PC-3 (cell line): Measurements from ENCODE around the gene AIRE. TPM values are rescaled to one million over a fixed set of nuclear protein-coding genes. Genes with fewer than 3 reads are reported as not detected.
"Not testable (repeated sequence)": the region's sequence is repeated elsewhere in the genome, so short reads cannot be mapped to it uniquely, and the experiment has no call there.

Experiments used
- ATAC-seq: fragments of 200-7000 bp; cut with Tn5 transposase; 2 replicates; pipeline ENCODE4 v1.9.1; 2020; ENCODE audit warnings: mild to moderate bottlenecking, moderate library complexity
- BruUV-seq: library from RNA; stranded (reverse); fragments of 400-500 nt; replicated peaks from 2 replicates; lab custom pipeline; 2021; lab: Mats Ljungman, UMichigan
- CTCF ChIA-PET: fragments of 300-600 bp; sonication (Branson Sonifier 250); formaldehyde crosslinking; loops from one replicate; lab custom pipeline; 2022; ENCODE audit warnings: antibody characterized with exemption; lab: Charles Lee
- POLR2A ChIA-PET: fragments of 300-600 bp; sonication (Branson Sonifier 250); formaldehyde crosslinking; loops from one replicate; lab custom pipeline; 2022; ENCODE audit warnings: antibody characterized with exemption; ENCODE audit not compliant: unreplicated experiment; lab: Charles Lee
- DNase-seq: peaks from one replicate; pipeline ENCODE4 v3.0.0-alpha.2; 2015
- H2AFZ ChIP-seq: fragments of 300-600 bp; sonication (generic); 2 replicates; pipeline ENCODE4 v1.6.0; 2016; ENCODE audit warnings: antibody characterized with exemption, low read length
- H3F3A ChIP-seq: fragments of 300-600 bp; sonication (generic); one replicate; pipeline ENCODE4 v1.6.0; 2017; ENCODE audit warnings: antibody characterized with exemption, low read length, control low read depth, mild to moderate bottlenecking; ENCODE audit not compliant: unreplicated experiment
- H3K27ac ChIP-seq: fragments of 300-600 bp; sonication (generic); 2 replicates; pipeline ENCODE4 v1.5.1; 2016; ENCODE audit warnings: mild to moderate bottlenecking, low read length
- H3K27me3 ChIP-seq: fragments of 300-600 bp; sonication (generic); 2 replicates; pipeline ENCODE4 v1.6.1; 2016; ENCODE audit warnings: low read length, mixed read lengths
- H3K36me3 ChIP-seq: fragments of 300-600 bp; sonication (generic); 2 replicates; pipeline ENCODE4 v1.6.1; 2016; ENCODE audit warnings: low read depth, mixed run types, low read length, mixed read lengths
- H3K4me1 ChIP-seq: fragments of 300-600 bp; sonication (generic); 2 replicates; pipeline ENCODE4 v1.5.1; 2016; ENCODE audit warnings: low read length; ENCODE audit not compliant: insufficient read depth
- H3K4me2 ChIP-seq: fragments of 300-600 bp; sonication (generic); 2 replicates; pipeline ENCODE4 v1.6.0; 2016; ENCODE audit warnings: low read length
- H3K4me3 ChIP-seq: fragments of 300-600 bp; sonication (generic); 2 replicates; pipeline ENCODE4 v1.5.1; 2016; ENCODE audit warnings: mild to moderate bottlenecking, low read length, mixed read lengths
- H3K79me2 ChIP-seq: fragments of 300-600 bp; sonication (generic); 2 replicates; pipeline ENCODE4 v1.6.1; 2017; ENCODE audit warnings: low read length, mixed read lengths
- H3K9ac ChIP-seq: fragments of 300-600 bp; sonication (generic); 2 replicates; pipeline ENCODE4 v1.6.0; 2016; ENCODE audit warnings: mild to moderate bottlenecking, low read length
- H3K9me2 ChIP-seq: fragments of 300-600 bp; sonication (generic); replicated peaks from 2 replicates; pipeline ENCODE4 v1.6.1; 2016; ENCODE audit warnings: mixed run types, low read length, mixed read lengths
- H3K9me3 ChIP-seq: fragments of 300-600 bp; sonication (generic); 2 replicates; pipeline ENCODE4 v1.6.1; 2016; ENCODE audit warnings: low read length, mixed read lengths
- H4K20me1 ChIP-seq: fragments of 300-600 bp; sonication (generic); 2 replicates; pipeline ENCODE4 v1.6.1; 2016; ENCODE audit warnings: low read length, mixed read lengths
- CTCF ChIP-seq: fragments of 300-600 bp; sonication (generic); conservative IDR thresholded peaks from 2 replicates; pipeline ENCODE4 v1.5.1; 2017; ENCODE audit warnings: antibody characterized with exemption, low read depth, mild to moderate bottlenecking, low read length
- EZH2 ChIP-seq: fragments of 300-600 bp; sonication (generic); IDR thresholded peaks from one replicate; pipeline ENCODE4 v1.6.1; 2017; ENCODE audit warnings: antibody characterized with exemption, mild to moderate bottlenecking, low read length; ENCODE audit not compliant: unreplicated experiment
- EZH2phosphoT487 ChIP-seq: fragments of 300-600 bp; sonication (generic); IDR thresholded peaks from 2 replicates; pipeline ENCODE4 v1.6.1; 2018; ENCODE audit warnings: mild to moderate bottlenecking, antibody characterized with exemption, low read length, borderline replicate concordance
- intact Hi-C: fragments of 100-400 bp; cut with micrococcal nuclease; formaldehyde crosslinking; loops from 2 replicates; pipeline ENCODE4 v1.9.0; 2023
- total RNA-seq: library from RNA; depleted of rRNA; stranded (reverse); fragments of >200 nt; gene quantifications from 2 replicates; pipeline ENCODE4 v1.2.3, GENCODE V29; 2014

AIRE gene
- total RNA-seq, 1 experiment from 2014 or later: not detected

DNA sequence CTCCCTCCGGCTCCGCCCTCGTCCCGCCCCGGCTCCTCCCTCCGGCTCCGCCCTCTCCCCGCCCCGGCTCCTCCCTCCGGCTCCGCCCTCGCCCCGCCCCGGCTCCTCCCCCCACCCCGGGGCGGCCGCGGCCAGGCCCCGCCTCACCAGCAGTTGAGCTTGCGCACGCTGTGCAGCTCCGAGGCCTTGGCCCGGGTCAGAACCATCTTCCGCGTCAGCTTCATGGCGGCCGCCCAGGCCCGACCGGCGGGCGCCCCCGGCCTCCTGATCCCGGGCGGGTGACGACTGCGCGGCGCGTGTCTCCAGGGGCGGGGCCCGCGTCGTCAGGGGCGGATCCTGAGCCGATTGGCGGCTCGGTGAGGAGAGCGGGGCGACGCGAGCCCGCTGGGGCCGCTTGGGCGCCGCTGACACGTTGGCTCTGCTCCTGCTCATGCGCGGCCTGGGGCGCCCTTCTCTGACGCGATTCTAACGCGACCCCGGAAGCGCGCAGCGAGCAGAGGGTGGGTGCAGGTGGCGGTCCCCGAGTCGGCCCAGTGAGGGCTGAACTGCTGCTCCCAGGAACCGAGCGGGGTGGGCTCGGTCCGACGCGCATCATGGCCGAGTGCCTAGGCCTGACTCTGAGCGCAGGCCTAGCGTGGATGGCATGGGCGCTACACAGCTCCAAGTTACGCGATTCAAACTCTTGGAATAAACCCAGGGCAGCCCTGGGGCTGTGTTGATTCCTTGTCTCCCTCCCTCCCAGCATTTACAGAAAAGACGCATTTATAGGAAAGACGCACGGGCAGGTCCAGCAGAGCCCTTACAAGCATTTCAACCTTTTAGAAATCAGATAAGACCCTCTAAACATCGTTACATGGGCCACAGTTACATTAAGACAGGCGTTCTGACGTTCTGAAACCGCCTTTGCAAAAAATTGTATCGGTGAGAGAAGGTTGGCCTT, 53.6 kb downstream of the AIRE start, which contains the start of gene CFAP410:
Gene CFAP410, minus strand, starts transcription at position 420 of the 940 bp plus-strand sequence. Its CDS starts 196 bp downstream, at position 224.
- Histone ChIP-seq H2AFZ (peak within 1 kb of the TSS; percentile 79), H3K9ac (peak within 1 kb of the TSS; percentile 97), H3F3A (peaks cover 5% of the 10 kb centered on the region), H3K27me3 (no peaks in the 10 kb centered on the region), H3K9me2 (no peaks in the 10 kb centered on the region), H3K4me1 (peaks cover 13% of the 10 kb centered on the region), H3K4me3 (peak within 1 kb of the TSS; percentile 94), H4K20me1 (no peaks in the 10 kb centered on the region), H3K27ac (peak within 1 kb of the TSS; percentile 98), H3K4me2 (peak within 1 kb of the TSS; percentile 100), H3K79me2 (no peaks in the 10 kb centered on the region), H3K9me3 (no peaks in the 10 kb centered on the region), H3K36me3 (no peaks in the 10 kb centered on the region; the same call in 1 of the 2 replicates)
- CTCF ChIA-PET: interaction anchor here (0.6 kb wide), 4 partner anchors 9 to 1048 kb away, joined by 3 to 9 read pairs (median 5); no protein-coding TSS in a partner anchor
- intact Hi-C loops: loop anchor here (5.0 to 10.0 kb wide), 2 partner anchors 88 to 116 kb away; partner anchors contain the start of gene LRRC3
- POLR2A ChIA-PET: interaction anchor here (0.6 to 1.1 kb wide), 5 partner anchors 29 to 1306 kb away, joined by 3 to 4 read pairs (median 3); no protein-coding TSS in a partner anchor
- no peak for TF ChIP-seq EZH2
- TF ChIP-seq CTCF: no peak
- TF ChIP-seq EZH2phosphoT487: no peak
- DNase-seq (peak; percentile 96), ATAC-seq (peak; percentile 88)
- BruUV-seq: TSS peak; percentile 92

DNA sequence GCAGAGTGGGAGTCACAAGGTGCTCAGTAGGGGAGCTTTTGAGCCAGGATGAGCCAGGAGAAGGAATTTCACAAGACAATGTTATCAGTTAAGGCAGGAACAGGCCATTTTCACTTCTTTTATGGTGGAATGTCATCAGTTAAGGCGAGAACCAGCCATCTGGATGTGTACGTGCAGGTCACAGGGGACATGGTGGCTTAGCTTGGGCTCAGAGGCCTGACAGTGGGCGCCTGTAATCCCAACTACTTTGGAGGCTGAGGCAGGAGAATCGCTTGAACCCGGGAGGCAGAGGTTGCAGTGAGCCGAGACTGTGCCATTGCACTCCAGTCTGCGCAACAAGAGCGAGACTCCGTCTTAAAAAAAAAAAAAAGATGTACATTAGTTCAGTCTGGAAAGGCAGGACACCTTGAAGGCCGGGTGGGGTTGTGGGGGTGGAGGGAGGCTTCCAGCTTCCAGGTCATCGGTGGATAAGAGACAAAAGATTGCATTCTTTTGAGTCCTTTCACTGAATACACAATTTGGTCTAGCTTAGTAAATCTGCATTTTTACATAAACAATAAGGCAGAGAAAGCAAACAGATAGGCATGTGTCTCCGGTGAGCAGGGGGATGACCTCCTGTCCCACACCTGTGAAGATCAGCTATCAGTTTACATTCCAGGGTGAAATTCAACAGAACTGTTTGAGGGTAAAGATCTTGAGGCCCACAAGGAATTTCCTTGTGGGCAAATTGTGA, 56.2 kb downstream of the AIRE start:
- H3K9me3 ChIP-seq, intact Hi-C loops, H3K79me2 ChIP-seq, H3K4me2 ChIP-seq, H3F3A ChIP-seq, POLR2A ChIA-PET, H3K9me2 ChIP-seq, H4K20me1 ChIP-seq, H3K36me3 ChIP-seq, H3K9ac ChIP-seq, H2AFZ ChIP-seq, ATAC-seq, BruUV-seq, H3K27me3 ChIP-seq, H3K4me3 ChIP-seq, DNase-seq, H3K27ac ChIP-seq: not testable (repeated sequence)
- CTCF ChIA-PET: interaction anchor here (0.6 kb wide), 1 partner anchor 136 kb away, joined by 4 read pairs; no protein-coding TSS in a partner anchor
- peaks cover 13% of the 10 kb centered on the region for H3K4me1 ChIP-seq

GRCh38 chr21:44342981-44343380, 57.3 kb downstream of the AIRE start:
- intact Hi-C loops, CTCF ChIA-PET, H3K9me2 ChIP-seq, H3K9ac ChIP-seq, H3K9me3 ChIP-seq, H2AFZ ChIP-seq, H3F3A ChIP-seq, H3K4me3 ChIP-seq, H3K4me2 ChIP-seq, H3K27me3 ChIP-seq, H3K27ac ChIP-seq, BruUV-seq, DNase-seq, H3K79me2 ChIP-seq, H3K36me3 ChIP-seq, POLR2A ChIA-PET, H4K20me1 ChIP-seq, ATAC-seq: not testable (repeated sequence)
- peaks cover 11% of the 10 kb centered on the region for H3K4me1 ChIP-seq
